GM12891 (cell line): ENCODE measurements around the gene CCL2. TPM values are rescaled to one million over a fixed set of nuclear protein-coding genes. Genes with fewer than 3 reads are reported as not detected.

ENCODE experiments used
- DNase-seq: peaks from one replicate; pipeline ENCODE4 v3.0.0; 2011; ENCODE audit warnings: low spot score; ENCODE audit not compliant: insufficient read length
- FAIRE-seq: peaks from 2 replicates; lab custom pipeline; 2011; peaks lifted over from hg19 to GRCh38; lab: Jason Lieb, UNC
- PAX5 ChIP-seq: IDR thresholded peaks from 2 replicates; pipeline ENCODE4 v1.6.1; 2011; ENCODE audit warnings: low read length, moderate library complexity, mild to moderate bottlenecking; ENCODE audit not compliant: insufficient read depth, severe bottlenecking
- POLR2A ChIP-seq: IDR thresholded peaks from 2 replicates; pipeline ENCODE4 v1.6.1; 2011; ENCODE audit warnings: low read depth, low read length, control low read depth
- POLR2AphosphoS5 ChIP-seq: IDR thresholded peaks from 2 replicates; pipeline ENCODE4 v1.6.1; 2011; ENCODE audit warnings: low read depth, low read length, control low read depth
- POU2F2 ChIP-seq: IDR thresholded peaks from 2 replicates; pipeline ENCODE4 v1.6.1; 2011; ENCODE audit warnings: low read depth, mild to moderate bottlenecking, control low read depth, low read length, moderate library complexity
- SPI1 ChIP-seq: IDR thresholded peaks from 2 replicates; pipeline ENCODE4 v1.6.1; 2011; ENCODE audit warnings: low read depth, low read length, control low read depth
- TAF1 ChIP-seq: IDR thresholded peaks from 2 replicates; pipeline ENCODE4 v1.6.1; 2011; ENCODE audit warnings: low read depth, low read length, control low read depth
- polyA plus RNA-seq: library from polyadenylated mRNA; unstranded; fragments of >200 nt; gene quantifications from one replicate; pipeline ENCODE4 v1.2.1, GENCODE V29; 2012; ENCODE audit warnings: low read depth, missing spikeins, inconsistent platforms; ENCODE audit not compliant: missing spikeins

The CCL2 gene
- polyA plus RNA-seq: not detected

GRCh38 chr17:34254651-34255380 lies at the start of gene CCL2:
TSS of gene CCL2 (plus strand) at chr17:34255285. CDS start at chr17:34255350, 65 bp downstream.
- TF ChIP-seq SPI1: no peak
- no peak for TF ChIP-seq POLR2AphosphoS5
- no peak for TF ChIP-seq TAF1
- no peak for TF ChIP-seq PAX5
- no peak for TF ChIP-seq POU2F2
- no peak for TF ChIP-seq POLR2A
- DNase-seq: no peak
- FAIRE-seq: no peak

- DNase-seq: no peak
- TF ChIP-seq POLR2A (no peak), POLR2AphosphoS5 (no peak), TAF1 (no peak), SPI1 (no peak), PAX5 (no peak), POU2F2 (no peak)
- no peak for FAIRE-seq
Measured at GRCh38 chr17:34205401-34205800, 49.7 kb upstream of the CCL2 start.

GRCh38 chr17:34206569-34206968 lies 48.5 kb upstream of the CCL2 start:
- no peak for FAIRE-seq
- no peak for DNase-seq
- no peak for TF ChIP-seq POLR2AphosphoS5
- TF ChIP-seq POU2F2: no peak
- no peak for TF ChIP-seq SPI1
- no peak for TF ChIP-seq TAF1
- no peak for TF ChIP-seq PAX5
- no peak for TF ChIP-seq POLR2A

GRCh38 chr17:34207572-34207971 lies 47.5 kb upstream of the CCL2 start:
- FAIRE-seq (no peak), DNase-seq (no peak)
- TF ChIP-seq TAF1 (no peak), POLR2A (no peak), POU2F2 (no peak), PAX5 (no peak), POLR2AphosphoS5 (no peak), SPI1 (no peak)

GRCh38 chr17:34218748-34219147 lies 36.3 kb upstream of the CCL2 start:
- no peak for FAIRE-seq
- no peak for DNase-seq
- TF ChIP-seq POLR2AphosphoS5 (no peak), SPI1 (no peak), POU2F2 (no peak), TAF1 (no peak), PAX5 (no peak), POLR2A (no peak)

GRCh38 chr17:34219405-34219804 lies 35.7 kb upstream of the CCL2 start:
- no peak for DNase-seq
- no peak for TF ChIP-seq POU2F2
- no peak for TF ChIP-seq SPI1
- no peak for TF ChIP-seq TAF1
- TF ChIP-seq POLR2AphosphoS5: no peak
- no peak for TF ChIP-seq PAX5
- TF ChIP-seq POLR2A: no peak
- no peak for FAIRE-seq

- no peak for TF ChIP-seq POLR2A
- no peak for TF ChIP-seq POLR2AphosphoS5
- no peak for TF ChIP-seq POU2F2
- no peak for TF ChIP-seq SPI1
- TF ChIP-seq PAX5: no peak
- TF ChIP-seq TAF1: no peak
- DNase-seq (no peak), FAIRE-seq (no peak)
Measured at GRCh38 chr17:34220045-34220751, 34.9 kb upstream of the CCL2 start.

GRCh38 chr17:34220752-34221395 lies 34.2 kb upstream of the CCL2 start:
- FAIRE-seq (no peak), DNase-seq (no peak)
- no peak for TF ChIP-seq POLR2AphosphoS5
- no peak for TF ChIP-seq TAF1
- TF ChIP-seq PAX5: no peak
- TF ChIP-seq POLR2A: no peak
- no peak for TF ChIP-seq POU2F2
- TF ChIP-seq SPI1: no peak
